Measurements from ENCODE around the gene HEYL. TPM values are rescaled to one million over a fixed set of nuclear protein-coding genes. Genes with fewer than 3 reads are reported as not detected.

HEYL gene
- total RNA-seq, 1 donor from 2014 or later, result 21.2 TPM

- Histone ChIP-seq H3K9me3 (replicated peaks) (no peaks in the 10 kb centered on the region), H3K27ac (replicated peaks) (no peak overlapping the region), H3K4me1 (peaks cover 48% of the 10 kb centered on the region), H3K4me3 (no peak overlapping the region), H3K27me3 (ENCODE audit: low read depth) (peaks cover 19% of the 10 kb centered on the region), H3K36me3 (no peaks in the 10 kb centered on the region)
- DNase-seq, result no peak
- TF ChIP-seq CTCF (IDR thresholded peaks at IDR 0.05; ENCODE audit: borderline replicate concordance), result no peak
- intact Hi-C loops (cut with micrococcal nuclease), result no loop called here
Measured at GRCh38 chr1:39673215-39673614, 33.8 kb upstream of the HEYL start.

GRCh38 chr1:39672551-39672947 lies 33.1 kb upstream of the HEYL start:
- H3K4me1 ChIP-seq, result peaks cover 55% of the 10 kb centered on the region
- peak; percentile 51 for TF ChIP-seq CTCF (IDR thresholded peaks at IDR 0.05; ENCODE audit: borderline replicate concordance)
- no peaks in the 10 kb centered on the region for H3K9me3 ChIP-seq (replicated peaks)
- peak overlapping the region; percentile 76 for H3K4me3 ChIP-seq
- H3K27me3 ChIP-seq (ENCODE audit: low read depth), result peaks cover 19% of the 10 kb centered on the region
- H3K36me3 ChIP-seq, result no peaks in the 10 kb centered on the region
- peak overlapping the region; percentile 92 for H3K27ac ChIP-seq (replicated peaks)
- DNase-seq, result no peak
- intact Hi-C loops (cut with micrococcal nuclease), result no loop called here

- intact Hi-C loops (cut with micrococcal nuclease), result no loop called here
- no peak for TF ChIP-seq CTCF (IDR thresholded peaks at IDR 0.05; ENCODE audit: borderline replicate concordance)
- H3K4me1 ChIP-seq, result peaks cover 59% of the 10 kb centered on the region
- H3K4me3 ChIP-seq, result peak within 1 kb of the TSS; percentile 76
- H3K27ac ChIP-seq (replicated peaks), result peak within 1 kb of the TSS; percentile 92
- no peaks in the 10 kb centered on the region for H3K9me3 ChIP-seq (replicated peaks)
- H3K27me3 ChIP-seq (ENCODE audit: low read depth), result peaks cover 19% of the 10 kb centered on the region
- H3K36me3 ChIP-seq, result no peaks in the 10 kb centered on the region
- DNase-seq, result peak; percentile 76
Measured at GRCh38 chr1:39671793-39672550, 32.5 kb upstream of the HEYL start, which contains the start of gene NT5C1A. TSS of gene NT5C1A (minus strand) at chr1:39672107. CDS start at chr1:39672038, 69 bp downstream.

GRCh38 chr1:39671433-39671792 lies 32.0 kb upstream of the HEYL start:
- peak; percentile 84 for DNase-seq
- H3K4me1 ChIP-seq, result peaks cover 59% of the 10 kb centered on the region
- H3K27ac ChIP-seq (replicated peaks), result peak overlapping the region; percentile 92

GRCh38 chr1:39670689-39671088 lies 31.2 kb upstream of the HEYL start:
- DNase-seq, result no peak
- Histone ChIP-seq H3K27me3 (ENCODE audit: low read depth) (peaks cover 19% of the 10 kb centered on the region), H3K4me1 (peaks cover 59% of the 10 kb centered on the region), H3K4me3 (peak overlapping the region; percentile 76), H3K36me3 (peaks cover 2% of the 10 kb centered on the region), H3K9me3 (replicated peaks) (no peaks in the 10 kb centered on the region), H3K27ac (replicated peaks) (peak overlapping the region; percentile 92)
- intact Hi-C loops (cut with micrococcal nuclease), result no loop called here
- TF ChIP-seq CTCF (IDR thresholded peaks at IDR 0.05; ENCODE audit: borderline replicate concordance), result no peak

More at GRCh38 chr1:39671433-39671792, 32.0 kb upstream of the HEYL start:
- no peaks in the 10 kb centered on the region for H3K9me3 ChIP-seq (replicated peaks)
- no peak for TF ChIP-seq CTCF (IDR thresholded peaks at IDR 0.05; ENCODE audit: borderline replicate concordance)
- H3K27me3 ChIP-seq (ENCODE audit: low read depth), result peaks cover 19% of the 10 kb centered on the region
- H3K36me3 ChIP-seq, result no peaks in the 10 kb centered on the region
- H3K4me3 ChIP-seq, result peak overlapping the region; percentile 76
- intact Hi-C loops (cut with micrococcal nuclease), result no loop called here

Data from left ventricle myocardium inferior (tissue), 1 donor.